CD1c-positive myeloid dendritic cell (primary cell): Measurements from ENCODE around the gene RTKN.
A peak's percentile ranks its signal among the peaks of the same experiment; 100 is the strongest.

ENCODE experiments used
- DNase-seq: peaks from one replicate; pipeline ENCODE4 v3.0.0-alpha.2; 2016; ENCODE audit errors: extremely low spot score

Gene RTKN

DNA sequence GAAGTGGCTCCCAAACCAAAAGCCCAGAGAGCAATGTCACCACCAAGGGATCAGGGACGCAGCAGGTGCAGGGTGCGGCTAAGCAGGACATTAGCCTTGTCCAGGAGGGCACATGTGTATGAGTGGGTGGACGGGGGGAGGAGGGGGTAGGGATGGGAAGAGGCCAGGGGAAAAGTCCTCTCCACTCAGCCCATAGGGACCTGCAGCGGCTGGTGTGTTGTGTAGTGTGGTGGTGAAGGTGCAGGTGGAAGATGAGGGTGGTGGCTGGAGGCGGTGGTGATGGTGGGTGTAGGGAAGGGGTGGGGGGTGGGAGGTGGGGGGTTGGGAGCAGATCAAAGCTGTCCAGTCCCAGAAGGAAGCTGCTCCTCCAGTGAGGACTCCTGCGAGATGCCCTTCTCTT, 24.0 kb downstream of the RTKN start:
- no peak for DNase-seq

DNA sequence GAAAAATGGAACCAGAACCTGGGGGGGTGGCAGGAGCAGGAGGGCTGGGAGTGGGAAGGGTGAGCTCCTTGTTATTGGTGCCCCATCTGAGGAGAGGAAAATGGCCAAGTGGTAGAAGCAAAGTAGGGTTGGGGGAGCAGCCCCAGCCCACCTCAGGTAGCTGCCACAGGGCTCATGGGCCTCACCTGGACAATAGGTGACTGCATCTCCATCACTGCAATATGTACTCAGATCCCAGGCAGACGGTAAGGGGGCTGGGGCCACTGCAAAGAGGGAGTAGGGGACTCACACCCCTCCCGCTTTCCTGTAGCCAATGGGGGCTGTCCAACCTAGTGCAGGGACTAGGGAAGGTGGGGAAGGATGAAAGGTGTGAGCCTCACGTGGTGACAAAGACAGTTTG, 24.5 kb downstream of the RTKN start:
- DNase-seq, result no peak

DNA sequence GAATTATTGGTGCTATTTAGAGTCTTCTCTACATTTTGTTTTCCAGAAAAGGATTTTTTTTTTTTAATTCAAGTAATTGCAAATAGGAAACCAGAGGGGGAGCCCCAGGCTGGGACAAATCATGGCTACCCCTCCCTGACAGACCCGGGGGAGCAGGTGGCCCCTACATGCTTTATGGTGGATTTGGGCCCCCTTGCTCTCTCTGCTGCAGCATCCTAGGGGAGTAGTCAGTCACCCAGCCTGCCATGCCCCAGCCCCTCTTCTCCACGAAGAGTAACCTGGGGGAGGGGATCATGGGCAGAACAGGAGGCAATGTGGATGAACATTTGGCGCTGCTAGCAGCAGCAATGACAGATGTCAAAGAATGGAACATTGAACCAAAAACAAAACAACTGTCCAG, 25.0 kb downstream of the RTKN start:
- DNase-seq, result no peak

DNA sequence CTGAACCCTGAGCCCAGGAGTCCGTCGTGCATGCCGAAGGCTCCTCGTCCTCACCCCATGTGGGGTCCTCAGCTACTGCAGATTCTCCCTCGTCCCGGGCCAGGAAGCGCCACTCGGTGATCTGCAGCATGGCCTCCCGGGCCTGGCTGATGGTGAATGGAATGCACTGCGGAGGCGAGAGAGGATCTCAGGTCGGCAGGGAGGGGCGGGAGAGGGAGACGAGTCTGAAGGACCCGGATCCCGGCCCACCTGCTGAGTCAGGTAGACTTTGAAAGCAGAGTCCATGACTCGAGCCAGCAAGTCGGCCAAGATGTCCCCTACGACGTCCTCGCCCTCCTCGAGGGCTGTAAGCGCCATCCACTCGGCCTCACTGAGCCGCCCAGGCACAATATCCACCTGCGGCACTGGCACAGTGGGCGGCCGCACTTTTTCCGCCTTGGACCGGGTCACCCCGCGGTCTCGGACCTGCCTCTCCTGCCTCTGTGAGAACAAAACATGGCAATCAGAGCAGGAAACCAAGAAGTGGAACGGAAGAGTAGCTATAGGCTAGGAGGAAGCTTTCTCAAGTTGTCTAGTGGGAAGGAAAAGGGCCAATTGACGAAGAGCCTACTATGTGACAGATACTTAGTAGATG, 25.9 kb downstream of the RTKN start:
- DNase-seq, result no peak

DNA sequence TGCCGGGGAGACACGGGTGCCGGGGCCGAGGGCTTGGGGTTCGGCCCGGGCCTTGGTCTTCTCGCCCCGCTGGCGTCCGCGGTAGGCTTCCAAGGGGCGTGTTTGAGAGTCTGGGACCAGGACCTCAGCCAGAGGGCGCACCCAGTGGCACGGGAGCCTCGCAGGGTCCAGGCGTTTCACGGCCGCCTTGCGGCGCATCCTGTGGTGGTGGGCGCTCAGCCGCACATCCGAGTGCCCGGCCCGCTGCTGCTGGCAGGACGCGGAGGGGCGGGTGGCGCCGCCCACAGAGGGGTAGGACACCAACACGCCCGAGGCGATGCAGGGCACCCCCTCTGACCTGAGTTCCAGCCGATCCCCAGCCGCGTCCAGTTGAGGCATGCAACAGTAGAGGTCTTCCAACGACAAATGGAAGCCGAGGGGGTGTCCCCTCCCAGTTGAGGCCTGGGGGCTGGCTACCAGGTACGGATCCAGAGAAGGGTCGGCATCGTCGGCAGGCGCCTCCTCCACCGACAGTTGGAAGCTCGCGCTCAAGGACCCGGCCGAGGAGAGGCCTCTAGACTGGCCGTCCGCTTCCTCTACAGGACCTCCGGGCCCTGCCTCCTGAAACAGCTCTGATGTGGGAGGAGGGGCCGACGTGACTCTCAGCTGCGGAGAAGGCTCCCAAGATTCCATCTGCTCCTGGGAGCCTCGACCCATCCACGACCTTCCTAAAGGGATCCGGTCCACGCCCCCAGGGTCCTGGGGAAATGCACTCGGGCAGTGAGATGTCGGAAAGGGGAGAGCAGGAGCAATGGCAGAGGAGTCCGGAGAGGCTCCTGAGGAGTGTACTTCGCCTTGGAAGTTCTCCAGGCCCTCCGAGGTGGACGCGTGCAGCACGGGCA, 26.6 kb downstream of the RTKN start:
- DNase-seq, result peak; percentile 25

DNA sequence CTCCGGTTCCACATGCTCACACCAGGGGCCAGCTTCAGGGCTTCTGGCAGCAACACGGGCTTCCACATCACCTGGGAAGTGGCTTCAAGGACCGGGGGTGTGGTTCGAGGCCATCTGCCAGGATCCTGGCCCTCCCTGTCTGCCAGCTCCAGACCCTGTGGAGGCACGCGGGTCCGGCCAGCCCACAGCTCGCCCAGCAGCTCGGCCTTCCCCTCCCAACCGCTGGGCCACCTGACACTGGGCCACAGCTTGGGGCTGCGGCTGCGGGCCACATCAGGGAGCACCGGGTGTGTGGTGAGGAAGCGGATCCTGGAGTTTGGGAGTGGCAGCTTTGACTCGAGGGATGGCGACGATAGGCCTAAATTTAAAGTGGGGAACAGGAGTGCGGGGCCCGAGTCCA, 27.3 kb downstream of the RTKN start:
- no peak for DNase-seq

DNA sequence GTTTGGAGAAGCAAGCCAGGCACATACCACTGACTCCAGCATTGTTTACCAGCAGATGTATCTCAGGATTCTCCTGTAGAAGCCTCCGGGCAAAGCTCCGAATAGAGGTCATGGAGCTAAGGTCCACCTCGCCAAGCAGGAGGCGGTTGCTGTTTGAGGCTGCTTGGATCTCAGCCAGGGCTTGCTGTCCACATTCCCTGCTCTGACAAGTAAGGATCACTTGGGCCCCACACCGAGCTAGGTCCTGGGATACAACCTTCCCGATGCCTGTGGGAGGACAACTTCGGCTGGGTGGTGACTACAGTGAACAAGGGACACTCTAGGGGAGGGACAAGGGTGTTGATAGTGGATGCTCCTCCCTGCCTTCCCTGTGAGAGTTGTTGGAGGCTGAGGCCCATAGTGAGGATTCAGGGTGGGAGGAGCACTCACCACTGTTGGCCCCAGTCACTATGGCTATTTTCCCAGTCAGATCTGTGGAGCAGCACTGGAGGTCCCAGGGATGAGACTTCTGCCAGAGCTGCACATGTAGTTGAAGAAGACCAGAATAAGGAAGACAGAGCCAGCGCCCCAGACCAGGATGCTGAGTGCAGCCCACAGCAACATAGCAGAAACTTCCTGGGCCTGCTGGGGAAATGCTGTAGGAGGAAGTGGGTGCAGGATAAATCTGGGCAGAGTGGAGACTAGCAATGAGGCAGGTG, 28.6 kb downstream of the RTKN start:
- peak; percentile 10 for DNase-seq

DNA sequence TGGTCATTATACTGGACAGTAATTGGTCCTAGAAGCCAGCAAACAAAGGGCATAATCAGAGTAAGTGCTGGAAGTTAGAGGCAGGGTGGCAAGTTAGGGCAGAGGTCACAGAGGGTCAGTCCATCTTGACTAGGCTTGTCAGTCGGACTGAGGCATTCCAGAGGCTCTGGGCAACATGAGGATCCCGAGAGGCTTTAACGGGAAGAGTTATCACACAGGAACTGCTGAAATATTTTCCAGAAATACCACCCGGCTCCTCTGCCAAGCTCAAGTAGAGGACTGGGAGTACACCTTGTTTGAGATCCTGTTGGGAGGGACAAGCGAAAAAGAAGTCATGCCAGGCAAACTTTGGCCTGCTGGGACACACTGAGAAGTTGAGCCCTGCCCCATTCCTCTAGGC, 34.1 kb downstream of the RTKN start:
- DNase-seq, result no peak

DNA sequence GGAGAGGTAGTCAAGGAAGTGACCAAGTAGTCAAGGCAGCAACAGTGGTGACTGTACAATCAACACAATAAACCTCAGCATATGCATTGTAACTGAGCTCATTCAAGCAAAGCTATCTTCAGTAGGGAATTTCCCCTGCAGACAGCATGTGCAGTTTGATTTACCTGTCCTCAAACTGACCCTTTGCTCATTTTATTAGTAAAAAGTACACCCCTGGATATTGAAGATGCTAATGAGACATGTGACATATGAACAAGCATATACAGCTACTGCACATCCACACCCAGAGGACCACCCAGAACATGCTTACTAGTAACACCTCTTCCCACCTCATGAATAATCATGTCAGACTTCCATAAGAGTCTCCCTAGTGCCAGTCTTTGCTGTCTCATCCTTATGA, 35.7 kb downstream of the RTKN start:
- no peak for DNase-seq

DNA sequence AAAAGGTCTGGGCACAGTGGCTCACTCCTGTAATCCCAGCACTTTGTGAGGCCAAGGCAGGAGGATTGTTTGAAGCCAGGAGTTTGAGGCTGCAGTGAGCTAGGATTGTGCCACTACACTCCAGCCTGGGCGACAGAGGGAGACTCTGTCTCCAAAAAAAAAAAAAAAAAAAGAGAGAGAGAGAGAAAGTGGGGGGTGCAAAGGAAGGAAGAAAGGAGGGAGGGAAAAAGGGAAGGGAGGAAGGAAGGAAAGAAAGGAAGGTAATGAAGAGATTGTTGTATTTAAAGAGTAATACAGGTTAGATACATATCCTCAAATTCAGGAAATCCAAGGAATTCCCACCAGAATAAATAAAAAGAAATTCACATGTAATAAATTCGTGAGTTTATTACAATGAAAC, 39.8 kb downstream of the RTKN start:
- DNase-seq, result no peak

DNA sequence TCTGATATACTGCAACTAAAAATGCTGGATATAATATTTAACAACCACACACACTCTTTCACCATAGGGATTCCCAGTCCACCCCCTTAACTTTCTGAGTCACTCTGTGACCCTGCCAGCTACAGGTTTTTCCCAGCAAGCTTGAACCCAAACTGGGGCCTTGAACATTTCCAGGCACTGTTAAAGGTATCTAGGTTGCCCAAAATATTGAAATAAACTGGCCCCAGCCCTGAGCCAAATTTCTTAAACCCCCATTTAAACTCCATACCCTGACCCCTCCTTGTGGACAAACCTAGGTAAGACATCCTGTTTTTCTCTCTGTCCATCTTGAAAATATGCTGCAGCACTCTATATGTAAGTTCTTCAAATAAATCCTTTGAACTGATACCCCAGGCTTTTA, 42.0 kb downstream of the RTKN start:
- DNase-seq, result peak; percentile 43

DNA sequence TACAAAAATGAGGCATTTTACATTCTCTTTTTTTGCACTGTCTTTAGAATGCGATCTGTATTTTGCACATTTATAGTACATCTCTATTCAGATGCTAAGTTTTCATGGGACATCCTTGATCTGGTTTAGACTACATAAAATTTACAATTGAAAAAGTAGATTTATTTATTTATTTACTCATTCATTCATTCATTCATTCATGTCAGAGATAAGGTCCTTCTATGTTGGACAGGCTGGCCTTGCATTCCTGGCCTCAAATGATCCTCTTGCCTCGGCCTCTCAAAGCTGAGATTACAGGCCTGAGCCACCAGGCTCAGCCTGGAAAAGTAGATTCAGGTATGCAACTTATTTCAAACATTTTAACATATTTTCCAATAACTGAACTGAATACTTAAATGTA, 45.6 kb downstream of the RTKN start:
- DNase-seq, result no peak

DNA sequence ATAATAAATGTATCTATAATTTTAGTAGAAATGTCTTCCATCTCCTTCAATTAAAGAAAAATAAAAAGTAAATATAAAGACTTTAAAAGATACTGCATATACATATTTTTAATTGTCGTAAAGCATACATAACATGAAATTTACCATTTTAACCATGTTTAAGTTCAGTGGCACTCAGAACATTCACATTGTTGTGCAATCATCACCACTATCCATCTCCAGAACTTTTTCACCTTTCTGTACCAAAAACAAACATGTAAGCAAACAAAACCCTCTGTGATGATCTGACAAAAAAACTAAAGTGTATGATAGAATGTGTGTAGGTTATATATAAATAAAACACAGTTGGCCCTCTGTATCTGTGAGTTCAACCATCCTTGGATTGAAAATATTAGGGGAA, 48.2 kb downstream of the RTKN start:
- no peak for DNase-seq

DNA sequence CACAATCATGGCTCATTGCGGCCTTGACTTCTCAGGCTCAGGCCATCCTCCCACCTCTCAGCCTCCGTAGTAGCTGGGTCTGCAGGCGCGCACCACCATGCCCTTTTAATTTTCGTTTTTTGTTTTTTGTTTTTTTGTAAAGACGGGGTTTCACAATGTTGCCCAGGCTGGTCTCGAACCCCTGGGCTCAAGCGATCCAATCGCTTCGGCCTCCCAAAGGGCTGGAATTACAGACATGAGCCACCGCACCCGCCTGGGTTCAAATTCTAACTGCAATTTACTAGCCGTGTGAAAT, 49.3 kb downstream of the RTKN start:
- DNase-seq, result no peak

DNA sequence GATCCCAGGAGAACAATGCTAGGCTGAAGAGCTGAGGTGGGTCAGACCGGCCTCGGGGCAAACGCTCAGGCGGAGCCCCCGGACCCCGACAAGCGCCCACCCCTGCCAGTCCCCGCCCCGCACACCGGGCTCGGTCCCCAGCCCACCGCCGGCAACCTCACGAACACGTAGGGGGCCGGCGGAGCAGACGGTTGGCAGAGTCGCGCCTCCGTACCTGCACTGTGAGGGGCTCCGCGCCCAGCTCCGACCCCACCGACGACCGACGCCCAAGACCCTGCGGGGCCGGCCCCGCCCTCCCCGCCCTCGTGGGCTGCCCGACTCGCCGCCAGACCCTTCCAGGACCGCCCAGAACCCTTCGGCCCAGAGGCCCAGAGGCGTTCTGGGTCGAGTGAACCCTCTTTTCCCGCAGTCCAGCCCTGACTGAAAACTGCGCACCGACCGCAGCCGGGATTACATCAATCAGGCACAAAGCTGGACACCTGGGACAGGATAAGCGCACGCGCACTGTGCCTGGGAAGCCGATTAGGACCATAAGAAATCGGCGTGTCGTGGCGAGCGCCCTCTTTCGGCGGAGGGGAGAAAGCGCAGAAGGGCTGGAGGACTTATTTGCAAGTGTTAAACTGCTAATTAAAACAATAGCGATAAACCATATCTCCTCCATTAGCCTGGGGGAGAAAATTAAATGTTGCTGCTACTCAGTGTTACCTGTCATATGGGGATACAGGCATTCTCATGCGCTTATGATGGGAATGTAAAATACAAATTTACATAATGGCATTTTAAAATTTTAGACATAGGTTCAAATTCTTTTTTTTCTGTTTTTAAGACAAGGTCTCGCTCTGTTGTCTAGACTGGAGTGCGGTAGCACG, 49.9 kb downstream of the RTKN start:
- peak; percentile 98 for DNase-seq

DNA sequence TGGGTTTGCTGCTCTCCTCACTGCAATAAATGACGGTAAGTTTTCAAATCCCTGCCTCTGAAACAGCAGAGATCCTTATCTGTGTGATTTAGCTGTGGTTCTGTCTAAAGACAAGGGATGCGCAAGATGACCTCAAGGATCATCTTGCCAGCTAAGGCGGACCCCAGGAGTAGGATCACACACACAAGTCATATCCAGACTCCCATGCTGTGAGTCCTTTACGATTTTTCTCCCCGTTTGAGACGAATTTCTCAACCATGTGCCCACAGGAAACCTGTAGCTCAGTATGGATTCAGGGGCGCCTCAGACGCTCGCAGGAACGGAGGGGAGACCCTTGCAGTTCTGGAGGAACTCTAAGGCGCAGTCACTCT, 50.5 kb downstream of the RTKN start:
- no peak for DNase-seq

DNA sequence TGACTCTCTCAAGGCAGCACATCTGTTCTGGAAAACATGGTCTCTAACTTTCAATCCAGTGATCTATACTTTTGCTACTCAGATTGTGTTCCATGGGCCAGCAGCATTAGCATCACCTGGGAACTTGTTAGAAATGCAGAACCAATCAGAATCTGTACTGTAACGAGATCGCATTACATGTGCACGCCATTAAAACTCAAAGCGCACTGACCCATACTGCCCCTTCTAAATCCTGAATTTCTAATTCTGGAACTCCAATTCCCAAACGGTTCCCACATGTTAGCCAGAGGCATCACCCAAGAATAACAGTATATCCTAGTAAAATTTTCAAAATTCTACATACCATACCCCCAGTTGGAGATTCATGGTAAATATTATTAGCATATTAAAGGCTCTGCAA, 51.1 kb downstream of the RTKN start:
- DNase-seq, result no peak

DNA sequence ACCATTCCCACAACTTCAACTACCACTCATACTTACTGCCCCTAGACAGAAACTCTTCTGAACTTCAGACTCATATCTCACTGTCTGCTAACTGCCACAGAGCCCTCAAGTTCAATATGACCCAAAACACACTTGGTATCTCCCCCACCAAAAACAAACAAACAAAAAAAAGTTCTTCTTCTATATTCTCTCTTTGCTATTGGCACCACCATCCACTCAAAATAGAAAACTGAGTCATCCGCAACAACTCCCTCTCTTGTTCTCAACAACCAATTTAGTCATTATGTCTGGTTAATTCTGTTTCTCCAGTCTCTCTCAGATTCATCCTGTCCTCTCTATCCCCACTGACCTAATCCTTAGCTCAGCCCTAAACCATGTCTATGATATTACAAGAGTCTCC, 54.4 kb downstream of the RTKN start:
- no peak for DNase-seq

DNA sequence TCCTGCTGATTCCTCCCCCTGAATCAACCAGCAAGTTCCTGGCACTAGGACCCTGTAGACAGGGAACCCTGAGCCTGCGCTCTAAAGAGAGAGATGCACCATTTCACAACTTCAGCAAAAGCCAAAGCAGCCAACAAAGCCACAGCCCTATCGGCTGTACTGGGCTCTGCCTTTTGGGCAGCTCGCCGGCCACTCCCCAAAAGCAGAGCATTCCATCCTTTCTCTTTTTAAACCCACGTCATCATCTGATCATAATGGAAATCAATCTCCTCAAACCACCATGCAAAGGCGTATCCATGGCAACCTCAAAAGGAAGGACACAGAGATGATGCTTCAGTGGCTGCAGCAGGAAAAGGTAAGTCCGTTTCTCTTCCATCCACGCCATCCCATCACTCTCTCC, 56.3 kb downstream of the RTKN start:
- no peak for DNase-seq

DNA sequence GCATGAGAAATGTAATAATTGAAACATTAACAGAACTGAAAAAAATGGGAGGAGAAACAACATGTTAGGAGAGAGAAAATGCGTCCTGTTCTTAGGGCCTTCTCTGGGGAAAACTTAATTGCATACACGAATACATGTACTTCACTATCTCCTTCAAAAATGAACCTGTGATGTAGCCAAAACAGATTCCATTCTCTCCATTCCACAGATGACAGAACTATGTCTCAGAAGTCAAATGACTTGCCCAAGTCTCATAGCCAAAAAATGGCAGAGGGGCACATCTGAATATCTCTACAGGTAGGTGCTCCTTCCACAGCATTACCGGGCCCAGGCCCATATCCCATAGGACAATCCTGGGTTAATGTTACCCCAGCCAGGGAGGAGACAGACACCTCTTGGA, 57.7 kb downstream of the RTKN start:
- DNase-seq, result no peak

DNA sequence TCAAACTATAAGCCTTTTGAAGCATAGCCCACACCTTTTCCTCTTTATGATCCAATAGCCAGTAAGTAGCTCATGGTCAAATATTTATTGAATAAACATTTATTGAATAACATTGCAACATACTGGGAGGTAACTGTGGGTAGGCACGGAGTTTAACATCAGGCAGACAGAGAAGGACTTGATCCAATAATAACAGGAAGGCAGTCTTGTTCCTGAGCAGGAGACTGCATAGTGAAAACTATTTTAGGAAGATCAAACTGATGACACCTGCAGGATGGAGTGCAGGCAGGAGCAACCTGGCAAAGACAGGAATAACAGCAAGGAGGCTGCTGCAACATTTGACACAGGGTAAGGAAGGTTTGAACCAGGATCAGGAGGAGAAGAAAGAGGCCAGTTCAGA, 58.5 kb downstream of the RTKN start:
- DNase-seq, result no peak

DNA sequence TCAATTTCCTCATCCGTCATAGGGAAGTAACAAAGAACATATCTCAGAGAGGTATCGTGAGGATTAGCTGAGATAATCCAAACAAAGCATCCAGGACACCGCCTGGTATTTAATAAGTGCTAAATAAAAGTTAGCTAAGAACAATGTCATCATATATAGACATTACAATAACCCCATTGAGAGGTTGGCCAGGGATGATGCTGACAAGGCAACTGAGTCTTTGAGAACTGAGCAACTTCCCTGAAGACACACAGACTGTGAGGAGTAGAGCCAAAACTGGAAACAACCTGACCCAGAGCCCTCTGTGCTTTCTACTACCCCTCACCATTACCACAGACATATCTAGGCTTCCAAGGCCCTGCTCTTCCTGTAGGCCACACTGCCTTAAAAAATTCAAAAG, 60.0 kb downstream of the RTKN start:
- no peak for DNase-seq
